GM18499 (cell line): ENCODE data around the gene ACRV1.
"Not testable (repeated sequence)": the region's sequence is repeated elsewhere in the genome, so short reads cannot be mapped to it uniquely, and the experiment has no call there.

Source experiments
- ATAC-seq: cut with Tn5 transposase; IDR thresholded peaks from one replicate; pipeline ENCODE4 v1.9.1; 2021; ENCODE audit warnings: moderate number of reproducible peaks; ENCODE audit not compliant: insufficient read depth, unreplicated experiment

Gene ACRV1

GRCh38 chr11:125680747-125681146 is at the start of gene ACRV1:
TSS of gene ACRV1 (minus strand) at chr11:125680847. CDS start at chr11:125680780, 67 bp downstream.
- no peak for ATAC-seq

- no peak for ATAC-seq
These were observed 48.3 kb upstream of the ACRV1 start for GRCh38 chr11:125728969-125729368.

- no peak for ATAC-seq
These were observed 43.5 kb upstream of the ACRV1 start for GRCh38 chr11:125724125-125724524.

- ATAC-seq = no peak
These were observed 40.1 kb upstream of the ACRV1 start for GRCh38 chr11:125720781-125721180.

GRCh38 chr11:125704686-125705085 is 24.0 kb upstream of the ACRV1 start:
- not testable (repeated sequence) for ATAC-seq

GRCh38 chr11:125701858-125702621 is 21.4 kb upstream of the ACRV1 start:
- ATAC-seq = no peak

- no peak for ATAC-seq
These were observed 20.5 kb upstream of the ACRV1 start for GRCh38 chr11:125701018-125701610.

GRCh38 chr11:125694951-125695350 is 14.3 kb upstream of the ACRV1 start:
- ATAC-seq = no peak

- ATAC-seq = no peak
These were observed 12.2 kb upstream of the ACRV1 start for GRCh38 chr11:125692887-125693286.

- no peak for ATAC-seq
These were observed 9.4 kb upstream of the ACRV1 start for GRCh38 chr11:125690006-125690405.

GRCh38 chr11:125689274-125689859 is 8.7 kb upstream of the ACRV1 start:
- no peak for ATAC-seq

GRCh38 chr11:125688632-125689031 is 8.0 kb upstream of the ACRV1 start:
- ATAC-seq = no peak

GRCh38 chr11:125688066-125688465 is 7.4 kb upstream of the ACRV1 start:
- ATAC-seq = no peak

GRCh38 chr11:125685228-125685627 is 4.6 kb upstream of the ACRV1 start:
- ATAC-seq = no peak

GRCh38 chr11:125679837-125680236 is 810 bp downstream of the ACRV1 start:
- no peak for ATAC-seq

GRCh38 chr11:125679397-125679796 is 1.2 kb downstream of the ACRV1 start:
- ATAC-seq = no peak

- no peak for ATAC-seq
These were observed 5.5 kb downstream of the ACRV1 start for GRCh38 chr11:125675196-125675595.

- ATAC-seq = no peak
These were observed 6.4 kb downstream of the ACRV1 start for GRCh38 chr11:125674210-125674609.

GRCh38 chr11:125671561-125671960 is 9.1 kb downstream of the ACRV1 start:
- ATAC-seq = no peak

GRCh38 chr11:125670172-125670571 is 10.5 kb downstream of the ACRV1 start:
- ATAC-seq = no peak

GRCh38 chr11:125667151-125667550 is 13.5 kb downstream of the ACRV1 start:
- ATAC-seq = no peak

- no peak for ATAC-seq
These were observed 16.7 kb downstream of the ACRV1 start for GRCh38 chr11:125663910-125664309.
